IMR-90 (cell line): ENCODE data around the gene ZNF280A. TPM values are rescaled to one million over a fixed set of nuclear protein-coding genes. Genes with fewer than 3 reads are reported as not detected.

ENCODE experiments used
- ATAC-seq: fragments of 200-7000 bp; cut with Tn5 transposase; 2 replicates; pipeline ENCODE4 v1.9.1; 2020; ENCODE audit warnings: low read depth, mild to moderate bottlenecking, moderate library complexity
- BruUV-seq: library from RNA; stranded (reverse); fragments of 400-500 nt; replicated peaks from 2 replicates; lab custom pipeline; 2021; lab: Mats Ljungman, UMichigan
- CTCF ChIA-PET: fragments of 300-600 bp; formaldehyde crosslinking; extraction: SDS; loops from one replicate; lab custom pipeline; 2021; ENCODE audit warnings: antibody characterized with exemption; lab: Yijun Ruan, JAX
- POLR2A ChIA-PET: fragments of 300-600 bp; sonication (Branson Sonifier 250); formaldehyde crosslinking; loops from one replicate; lab custom pipeline; 2022; ENCODE audit warnings: antibody characterized with exemption; ENCODE audit not compliant: unreplicated experiment; lab: Charles Lee
- DNase-seq: peaks from one replicate; pipeline ENCODE4 v3.0.0; 2013
- H2AFZ ChIP-seq: replicated peaks from 2 replicates; pipeline ENCODE3; 2013; ENCODE audit warnings: low read length, mild to moderate bottlenecking; ENCODE audit not compliant: poor library complexity
- H2AK5ac ChIP-seq: 2 replicates; pipeline ENCODE4 v1.6.1; 2013; ENCODE audit warnings: low read depth, low read length, inconsistent platforms
- H2AK9ac ChIP-seq: replicated peaks from 2 replicates; pipeline ENCODE3; 2013; ENCODE audit warnings: mild to moderate bottlenecking, low read depth, low read length, moderate library complexity; ENCODE audit not compliant: poor library complexity
- H2BK120ac ChIP-seq: 2 replicates; pipeline ENCODE4 v1.6.1; 2013; ENCODE audit warnings: low read depth, low read length, inconsistent platforms
- H2BK15ac ChIP-seq: 3 replicates; pipeline ENCODE4 v1.6.1; 2013; ENCODE audit warnings: low read depth, low read length, inconsistent platforms
- H2BK20ac ChIP-seq: 2 replicates; pipeline ENCODE4 v1.6.1; 2013; ENCODE audit warnings: low read depth, mild to moderate bottlenecking, inconsistent platforms, low read length, moderate library complexity
- H2BK5ac ChIP-seq: 2 replicates; pipeline ENCODE4 v1.6.1; 2013; ENCODE audit warnings: mild to moderate bottlenecking, low read depth, low read length, inconsistent platforms; ENCODE audit not compliant: poor library complexity, severe bottlenecking
- H3K14ac ChIP-seq: replicated peaks from 2 replicates; pipeline ENCODE4 v1.6.1; 2013; ENCODE audit warnings: low read depth, low read length, inconsistent platforms
- H3K18ac ChIP-seq: 2 replicates; pipeline ENCODE4 v1.6.1; 2013; ENCODE audit warnings: low read depth, low read length, control low read depth
- H3K23ac ChIP-seq: 2 replicates; pipeline ENCODE4 v1.6.1; 2013; ENCODE audit warnings: low read depth, low read length, inconsistent platforms
- H3K27ac ChIP-seq: 2 replicates; pipeline ENCODE4 v1.5.1; 2013; ENCODE audit warnings: mild to moderate bottlenecking, control low read depth, low read length; ENCODE audit not compliant: insufficient read depth
- H3K27me3 ChIP-seq: 2 replicates; pipeline ENCODE4 v1.6.1; 2013; ENCODE audit warnings: low read length; ENCODE audit not compliant: control insufficient read depth, insufficient read depth
- H3K36me3 ChIP-seq: 2 replicates; pipeline ENCODE4 v1.6.1; 2013; ENCODE audit warnings: low read length, mixed read lengths; ENCODE audit not compliant: control insufficient read depth, insufficient read depth
- H3K4ac ChIP-seq: 2 replicates; pipeline ENCODE4 v1.6.1; 2013; ENCODE audit warnings: low read depth, low read length, inconsistent platforms
- H3K4me1 ChIP-seq: 2 replicates; pipeline ENCODE4 v1.6.1; 2013; ENCODE audit warnings: low read length, mixed read lengths; ENCODE audit not compliant: control insufficient read depth, insufficient read depth
- H3K4me2 ChIP-seq: 2 replicates; pipeline ENCODE4 v1.6.1; 2013; ENCODE audit warnings: low read depth, mild to moderate bottlenecking, control low read depth, low read length, moderate library complexity
- H3K4me3 ChIP-seq: 2 replicates; pipeline ENCODE4 v1.5.1; 2013; ENCODE audit warnings: low read depth, mild to moderate bottlenecking, control low read depth, low read length, moderate library complexity; ENCODE audit not compliant: insufficient read depth
- H3K56ac ChIP-seq: 2 replicates; pipeline ENCODE4 v1.6.1; 2013; ENCODE audit warnings: low read length, inconsistent platforms; ENCODE audit not compliant: insufficient read depth; ENCODE audit errors: extremely low read depth
- H3K79me1 ChIP-seq, 2 experiments: 2 replicates each; pipeline ENCODE4 v1.6.1; 2013; ENCODE audit warnings: low read length in 2 of 2, inconsistent platforms in 1 of 2, low read depth in 1 of 2
- H3K9ac ChIP-seq: 2 replicates; pipeline ENCODE4 v1.6.1; 2013; ENCODE audit warnings: low read depth, low read length, control low read depth
- H3K9me1 ChIP-seq: 2 replicates; pipeline ENCODE4 v1.6.1; 2013; ENCODE audit warnings: low read length, inconsistent platforms; ENCODE audit not compliant: insufficient read depth
- H3K9me3 ChIP-seq: 2 replicates; pipeline ENCODE4 v1.6.1; 2013; ENCODE audit warnings: low read length; ENCODE audit not compliant: control insufficient read depth, insufficient read depth
- H4K20me1 ChIP-seq: 2 replicates; pipeline ENCODE4 v1.6.1; 2013; ENCODE audit warnings: low read length, inconsistent platforms; ENCODE audit not compliant: insufficient read depth
- H4K5ac ChIP-seq: 2 replicates; pipeline ENCODE4 v1.6.1; 2013; ENCODE audit warnings: mild to moderate bottlenecking, low read depth, low read length, control low read depth
- H4K8ac ChIP-seq, 2 experiments: 2 replicates each; pipeline ENCODE4 v1.6.1; 2013; ENCODE audit warnings: low read depth in 2 of 2, low read length in 2 of 2, control low read depth in 1 of 2, inconsistent platforms in 1 of 2
- H4K91ac ChIP-seq: 2 replicates; pipeline ENCODE4 v1.6.1; 2013; ENCODE audit warnings: low read depth, low read length, inconsistent platforms; ENCODE audit not compliant: insufficient read depth
- BHLHE40 ChIP-seq: fragments of 150-350 bp; IDR thresholded peaks from 2 replicates; pipeline ENCODE4 v1.6.1; 2016; ENCODE audit warnings: mild to moderate bottlenecking, low read depth, low read length
- CEBPB ChIP-seq: IDR thresholded peaks from 2 replicates; pipeline ENCODE4 v1.6.1; 2012; ENCODE audit warnings: low read depth, low read length, improper control_type of control experiment
- CHD1 ChIP-seq: IDR thresholded peaks from 2 replicates; pipeline ENCODE4 v1.6.1; 2012; ENCODE audit warnings: low read depth, low read length, improper control_type of control experiment
- MAFK ChIP-seq: IDR thresholded peaks from 2 replicates; pipeline ENCODE4 v1.6.1; 2012; ENCODE audit warnings: low read depth, low read length, improper control_type of control experiment
- MXI1 ChIP-seq: IDR thresholded peaks from 2 replicates; pipeline ENCODE4 v1.6.1; 2012; ENCODE audit warnings: low read depth, mild to moderate bottlenecking, low read length, moderate library complexity, borderline replicate concordance
- NFE2L2 ChIP-seq: fragments of 150-350 bp; IDR thresholded peaks from 2 replicates; pipeline ENCODE4 v1.6.1; 2016; ENCODE audit warnings: low read depth, mild to moderate bottlenecking, low read length
- POLR2A ChIP-seq: IDR thresholded peaks from 2 replicates; pipeline ENCODE4 v1.6.1; 2012; ENCODE audit warnings: mild to moderate bottlenecking, low read depth, low read length
- RAD21 ChIP-seq: IDR thresholded peaks from 2 replicates; pipeline ENCODE4 v1.6.1; 2012; ENCODE audit warnings: low read length, improper control_type of control experiment
- RCOR1 ChIP-seq: IDR thresholded peaks from 2 replicates; pipeline ENCODE4 v1.6.1; 2012; ENCODE audit warnings: mild to moderate bottlenecking, low read length, improper control_type of control experiment; ENCODE audit not compliant: insufficient replicate concordance
- RFX5 ChIP-seq: IDR thresholded peaks from 2 replicates; pipeline ENCODE4 v1.8.0; 2012; ENCODE audit warnings: low read depth, mild to moderate bottlenecking, low read length, moderate library complexity
- SMC3 ChIP-seq: fragments of 150-350 bp; IDR thresholded peaks from 2 replicates; pipeline ENCODE4 v1.6.1; 2016; ENCODE audit warnings: low read depth, mild to moderate bottlenecking, antibody characterized with exemption, low read length, moderate library complexity
- WGBS, 2 experiments: methylation state at CpG; one replicate each; pipeline versions ENCODE4 v1.1.5 to v1.1.7; 2013; ENCODE audit warnings: missing lambda C conversion rate in 2 of 2; ENCODE audit not compliant: insufficient read length in 1 of 2; ENCODE audit errors: extremely low coverage in 2 of 2; 5-methylcytosine and 5-hydroxymethylcytosine counted together
- dilution Hi-C: fragments of 300-500 bp; cut with HindIII; formaldehyde crosslinking; loops from one replicate; pipeline ENCODE4 v1.14.3; 2018; ENCODE audit warnings: low sequenced_read_pairs; ENCODE audit not compliant: unreplicated experiment
- in situ Hi-C: fragments of 300-500 bp; cut with MboI; formaldehyde crosslinking; loops from 3 replicates; pipeline ENCODE4 v1.14.3; 2019; ENCODE audit warnings: low sequenced_read_pairs, inconsistent platforms, mixed read lengths
- intact Hi-C: fragments of 100-400 bp; cut with micrococcal nuclease; formaldehyde crosslinking; loops from 2 replicates; pipeline ENCODE4 v1.10.0; 2022
- polyA plus RNA-seq, 3 experiments: library from polyadenylated mRNA; depleted of rRNA; stranded (reverse); fragments of >200 nt; gene quantifications; 2 replicates each; pipeline ENCODE4 v1.2.3, GENCODE V29; 2012; ENCODE audit warnings: low replicate concordance in 1 of 3
- total RNA-seq: library from RNA; depleted of rRNA; stranded (reverse); fragments of >200 nt; gene quantifications from 2 replicates; pipeline ENCODE4 v1.2.3, GENCODE V29; 2012
- TF ChIP-seq, protein P1 (sequence below): fragments of 150-350 bp; IDR thresholded peaks from 2 replicates; pipeline ENCODE4 v1.6.1; 2016; ENCODE audit warnings: low read depth, mild to moderate bottlenecking, low read length, moderate library complexity, borderline replicate concordance

ZNF280A gene
- total and polyA plus RNA-seq, 2 of the 4 experiments (the other 2 are of a cell fraction): not detected

DNA sequence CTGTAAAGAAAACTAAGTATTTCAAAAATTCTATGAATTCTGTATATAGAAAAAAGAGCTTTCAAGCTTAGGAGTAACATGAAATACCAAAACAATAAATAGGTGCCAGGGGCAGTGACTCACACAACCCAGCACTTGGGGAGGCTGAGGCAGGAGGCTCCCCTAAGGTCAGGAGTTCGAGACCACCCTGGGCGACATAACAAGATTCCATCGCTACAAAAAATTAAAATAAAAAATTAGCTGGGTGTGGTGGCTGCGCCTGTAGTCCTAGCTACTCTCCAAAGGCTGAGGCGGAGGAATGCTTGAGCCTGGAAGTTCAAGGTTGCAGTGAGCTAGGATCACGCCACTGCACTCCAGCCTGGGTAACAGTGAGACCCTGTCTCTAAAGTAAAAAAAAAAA lies 33.0 kb downstream of the ZNF280A start:
- ChIA-PET POLR2A (no interaction called here), CTCF (no interaction called here)
- Histone ChIP-seq H3K9me3 (no peaks in the 10 kb centered on the region), H3K4me2 (no peak overlapping the region), H3K27ac (no peak overlapping the region), H3K18ac (no peak overlapping the region), H2BK20ac (no peak overlapping the region), H3K56ac (no peak overlapping the region), H4K91ac (no peak overlapping the region), H4K8ac (no peak overlapping the region), H3K23ac (no peak overlapping the region), H3K9me1 (no peaks in the 10 kb centered on the region), H2AK9ac (no peak overlapping the region), H4K20me1 (no peaks in the 10 kb centered on the region), H3K4me1 (no peaks in the 10 kb centered on the region), H3K36me3 (no peaks in the 10 kb centered on the region), H2BK5ac (no peak overlapping the region), H3K4me3 (no peak overlapping the region), H2AFZ (no peak overlapping the region), H2BK15ac (no peak overlapping the region), H3K14ac (no peak overlapping the region), H4K5ac (no peak overlapping the region), H3K27me3 (no peaks in the 10 kb centered on the region), H2AK5ac (no peak overlapping the region), H3K4ac (no peak overlapping the region), H3K9ac (no peak overlapping the region), H3K79me1 (no peaks in the 10 kb centered on the region), H2BK120ac (no peak overlapping the region)
- dilution Hi-C loops (no loop called here), intact Hi-C loops (no loop called here), in situ Hi-C loops (no loop called here)
- WGBS, 2 experiments: no CpG with 5 or more reads among the region's 6 CpGs
- TF ChIP-seq CEBPB: no peak
- TF ChIP-seq RFX5: no peak
- TF ChIP-seq MXI1: no peak
- no peak for TF ChIP-seq RAD21
- TF ChIP-seq MAFK: no peak
- TF ChIP-seq BHLHE40: no peak
- no peak for TF ChIP-seq POLR2A
- no peak for TF ChIP-seq CHD1
- no peak for TF ChIP-seq RCOR1
- no peak for TF ChIP-seq SMC3
- TF ChIP-seq, protein P1, sequence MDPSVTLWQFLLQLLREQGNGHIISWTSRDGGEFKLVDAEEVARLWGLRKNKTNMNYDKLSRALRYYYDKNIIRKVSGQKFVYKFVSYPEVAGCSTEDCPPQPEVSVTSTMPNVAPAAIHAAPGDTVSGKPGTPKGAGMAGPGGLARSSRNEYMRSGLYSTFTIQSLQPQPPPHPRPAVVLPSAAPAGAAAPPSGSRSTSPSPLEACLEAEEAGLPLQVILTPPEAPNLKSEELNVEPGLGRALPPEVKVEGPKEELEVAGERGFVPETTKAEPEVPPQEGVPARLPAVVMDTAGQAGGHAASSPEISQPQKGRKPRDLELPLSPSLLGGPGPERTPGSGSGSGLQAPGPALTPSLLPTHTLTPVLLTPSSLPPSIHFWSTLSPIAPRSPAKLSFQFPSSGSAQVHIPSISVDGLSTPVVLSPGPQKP: no peak
- no peak for TF ChIP-seq NFE2L2
- ATAC-seq: no peak
- no peak for DNase-seq
- no TSS peak for BruUV-seq
